Measurements from ENCODE around the gene RRN3.
"Not testable (repeated sequence)": the region's sequence is repeated elsewhere in the genome, so short reads cannot be mapped to it uniquely, and the experiment has no call there.

DNA sequence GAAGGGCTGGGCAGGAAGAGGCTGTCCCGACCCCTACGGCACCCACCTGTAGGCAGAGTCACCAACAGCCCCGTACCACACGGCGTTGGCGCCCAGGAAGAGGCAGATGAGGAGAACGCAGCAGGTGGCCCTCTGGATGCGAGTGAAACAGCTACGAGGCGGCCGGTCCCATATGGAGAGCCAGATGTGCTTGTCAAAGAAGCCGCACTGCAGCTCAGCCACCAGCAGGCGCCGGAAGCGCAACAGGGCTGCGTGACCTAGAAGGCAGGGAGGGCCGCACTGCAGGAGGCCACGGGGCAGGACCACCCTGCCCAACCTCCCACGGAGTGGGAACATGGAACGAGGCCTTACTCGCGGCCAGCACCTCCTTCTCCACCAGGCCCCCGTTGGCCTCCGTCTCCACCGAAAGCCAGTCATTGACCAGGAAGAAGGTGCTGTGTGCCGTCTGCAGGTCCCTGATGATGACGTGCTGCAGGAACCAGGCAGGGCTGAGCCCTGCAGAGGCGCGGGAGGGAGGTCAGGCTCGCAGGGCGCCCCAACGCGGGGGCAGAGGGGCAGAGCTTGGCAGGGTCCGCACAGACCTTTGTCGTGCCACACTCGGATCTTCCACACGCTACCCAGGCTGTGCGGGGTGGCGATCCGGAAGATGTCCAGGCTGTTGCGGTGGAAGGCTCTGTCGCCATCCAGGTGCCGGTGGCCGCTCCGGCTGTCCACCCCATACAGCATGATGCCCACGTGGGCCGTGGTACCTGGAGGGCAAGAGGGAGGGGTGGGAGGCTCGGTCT, 33.8 kb upstream of the RRN3 start:
- TF ChIP-seq POLR2A (IDR thresholded peaks at IDR 0.05; ENCODE audit: low read length); GATA1 (IDR thresholded peaks at IDR 0.05; ENCODE audit: low read depth, low read length): not testable (repeated sequence)

All from erythroblast (primary cell).